Measurements from ENCODE around the gene TAF11L13.
"Not testable (repeated sequence)": the region's sequence is repeated elsewhere in the genome, so short reads cannot be mapped to it uniquely, and the experiment has no call there.

DNA sequence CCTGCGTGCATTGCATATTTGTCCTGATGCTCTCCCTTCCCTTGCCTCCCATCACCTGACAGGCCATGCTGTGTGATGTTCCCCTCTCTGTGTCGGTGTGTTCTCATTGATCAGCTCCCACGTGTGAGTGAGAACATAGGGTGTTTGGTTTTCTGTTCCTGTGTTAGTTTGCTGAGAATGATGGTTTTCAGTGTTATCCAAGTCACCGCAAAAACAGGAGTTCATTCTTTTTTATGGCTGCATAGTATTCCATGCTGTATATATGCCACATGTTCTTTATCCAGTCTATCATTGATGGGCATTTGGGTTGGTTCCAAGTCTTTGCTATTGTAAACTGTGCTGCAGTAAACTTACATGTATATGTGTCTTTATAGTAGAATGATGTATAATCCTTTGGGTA lies 24.4 kb upstream of the TAF11L13 start:
- TF ChIP-seq, protein P1, sequence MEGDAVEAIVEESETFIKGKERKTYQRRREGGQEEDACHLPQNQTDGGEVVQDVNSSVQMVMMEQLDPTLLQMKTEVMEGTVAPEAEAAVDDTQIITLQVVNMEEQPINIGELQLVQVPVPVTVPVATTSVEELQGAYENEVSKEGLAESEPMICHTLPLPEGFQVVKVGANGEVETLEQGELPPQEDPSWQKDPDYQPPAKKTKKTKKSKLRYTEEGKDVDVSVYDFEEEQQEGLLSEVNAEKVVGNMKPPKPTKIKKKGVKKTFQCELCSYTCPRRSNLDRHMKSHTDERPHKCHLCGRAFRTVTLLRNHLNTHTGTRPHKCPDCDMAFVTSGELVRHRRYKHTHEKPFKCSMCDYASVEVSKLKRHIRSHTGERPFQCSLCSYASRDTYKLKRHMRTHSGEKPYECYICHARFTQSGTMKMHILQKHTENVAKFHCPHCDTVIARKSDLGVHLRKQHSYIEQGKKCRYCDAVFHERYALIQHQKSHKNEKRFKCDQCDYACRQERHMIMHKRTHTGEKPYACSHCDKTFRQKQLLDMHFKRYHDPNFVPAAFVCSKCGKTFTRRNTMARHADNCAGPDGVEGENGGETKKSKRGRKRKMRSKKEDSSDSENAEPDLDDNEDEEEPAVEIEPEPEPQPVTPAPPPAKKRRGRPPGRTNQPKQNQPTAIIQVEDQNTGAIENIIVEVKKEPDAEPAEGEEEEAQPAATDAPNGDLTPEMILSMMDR (IDR thresholded peaks at IDR 0.05; ENCODE audit: low read length) = not testable (repeated sequence)
- TF ChIP-seq EZH2 (IDR thresholded peaks at IDR 0.05; ENCODE audit: borderline replicate concordance, low read length) = not testable (repeated sequence)

Data from OCI-LY1 (cell line).